GDM1 (cell line): ENCODE measurements around the gene IDNK.
"Not testable (repeated sequence)": the region's sequence is repeated elsewhere in the genome, so short reads cannot be mapped to it uniquely, and the experiment has no call there.

Source experiments
- DNase-seq: peaks from one replicate; lab custom pipeline; 2025; lab: John Stamatoyannopoulos, UW

IDNK gene

GRCh38 chr9:83622939-83623678 lies at the start of gene IDNK:
TSS of gene IDNK (plus strand) at chr9:83623143. CDS start at chr9:83623172, 29 bp downstream.
- DNase-seq = peak; percentile 65

GRCh38 chr9:83574482-83574881 lies 48.5 kb upstream of the IDNK start:
- no peak for DNase-seq

GRCh38 chr9:83582029-83582428 lies 40.9 kb upstream of the IDNK start:
- no peak for DNase-seq

GRCh38 chr9:83583151-83584014 lies 39.6 kb upstream of the IDNK start:
- DNase-seq = no peak

- no peak for DNase-seq
Measured at GRCh38 chr9:83584995-83585394, 37.9 kb upstream of the IDNK start.

- DNase-seq = no peak
Measured at GRCh38 chr9:83588256-83588655, 34.7 kb upstream of the IDNK start.

GRCh38 chr9:83596899-83597504 lies 25.9 kb upstream of the IDNK start:
- no peak for DNase-seq

GRCh38 chr9:83598487-83598886 lies 24.5 kb upstream of the IDNK start:
- no peak for DNase-seq

- no peak for DNase-seq
Measured at GRCh38 chr9:83599071-83599470, 23.9 kb upstream of the IDNK start.

GRCh38 chr9:83601463-83601862 lies 21.5 kb upstream of the IDNK start:
- no peak for DNase-seq

- not testable (repeated sequence) for DNase-seq
Measured at GRCh38 chr9:83607620-83608019, 15.3 kb upstream of the IDNK start.

- not testable (repeated sequence) for DNase-seq
Measured at GRCh38 chr9:83613298-83613697, 9.6 kb upstream of the IDNK start.

- DNase-seq = no peak
Measured at GRCh38 chr9:83617299-83617698, 5.6 kb upstream of the IDNK start.

- DNase-seq = peak; percentile 6
Measured at GRCh38 chr9:83620841-83621636, 1.9 kb upstream of the IDNK start.

- DNase-seq = no peak
Measured at GRCh38 chr9:83622433-83622938, 457 bp upstream of the IDNK start.

- DNase-seq = peak; percentile 46
Measured at GRCh38 chr9:83623679-83624076, 735 bp downstream of the IDNK start.

GRCh38 chr9:83625178-83625577 lies 2.2 kb downstream of the IDNK start:
- DNase-seq = no peak

- no peak for DNase-seq
Measured at GRCh38 chr9:83628540-83628939, 5.6 kb downstream of the IDNK start.

GRCh38 chr9:83629433-83630104 lies 6.6 kb downstream of the IDNK start:
- no peak for DNase-seq

GRCh38 chr9:83630938-83631457 lies 8.1 kb downstream of the IDNK start:
- no peak for DNase-seq

GRCh38 chr9:83633255-83633654 lies 10.3 kb downstream of the IDNK start:
- DNase-seq = no peak
